ENCODE data around the gene DONSON. TPM values are rescaled to one million over a fixed set of nuclear protein-coding genes. Genes with fewer than 3 reads are reported as not detected.

Gene DONSON
- total RNA-seq, 2 donors from 2014 or later: 20.3 to 38.7 TPM

DNA sequence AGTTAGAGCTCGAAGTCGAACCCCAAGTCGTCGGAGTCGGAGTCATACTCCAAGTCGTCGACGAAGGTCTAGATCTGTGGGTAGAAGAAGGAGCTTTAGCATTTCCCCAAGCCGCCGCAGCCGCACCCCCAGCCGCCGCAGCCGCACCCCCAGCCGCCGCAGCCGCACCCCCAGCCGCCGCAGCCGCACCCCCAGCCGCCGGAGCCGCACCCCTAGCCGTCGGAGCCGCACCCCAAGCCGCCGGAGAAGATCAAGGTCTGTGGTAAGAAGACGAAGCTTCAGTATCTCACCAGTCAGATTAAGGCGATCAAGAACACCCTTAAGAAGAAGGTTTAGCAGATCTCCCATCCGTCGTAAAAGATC, 33.5 kb downstream of the DONSON start:
- no peaks in the 10 kb centered on the region for H3K9me3 Mint-ChIP-seq
- no peaks in the 10 kb centered on the region for H3K27me3 Mint-ChIP-seq
- no peak overlapping the region for H3K27ac Mint-ChIP-seq
- peak overlapping the region; percentile 47 for H3K4me3 Mint-ChIP-seq
- no peak for ATAC-seq
- peaks cover 55% of the 10 kb centered on the region for H3K36me3 Mint-ChIP-seq
- peaks cover 38 to 48% of the 10 kb centered on the region in 2 donors for H3K4me1 Mint-ChIP-seq (ENCODE audit: low read depth in 2 of 2)
- DNase-seq (ENCODE audit: low spot score): no peak

DNA sequence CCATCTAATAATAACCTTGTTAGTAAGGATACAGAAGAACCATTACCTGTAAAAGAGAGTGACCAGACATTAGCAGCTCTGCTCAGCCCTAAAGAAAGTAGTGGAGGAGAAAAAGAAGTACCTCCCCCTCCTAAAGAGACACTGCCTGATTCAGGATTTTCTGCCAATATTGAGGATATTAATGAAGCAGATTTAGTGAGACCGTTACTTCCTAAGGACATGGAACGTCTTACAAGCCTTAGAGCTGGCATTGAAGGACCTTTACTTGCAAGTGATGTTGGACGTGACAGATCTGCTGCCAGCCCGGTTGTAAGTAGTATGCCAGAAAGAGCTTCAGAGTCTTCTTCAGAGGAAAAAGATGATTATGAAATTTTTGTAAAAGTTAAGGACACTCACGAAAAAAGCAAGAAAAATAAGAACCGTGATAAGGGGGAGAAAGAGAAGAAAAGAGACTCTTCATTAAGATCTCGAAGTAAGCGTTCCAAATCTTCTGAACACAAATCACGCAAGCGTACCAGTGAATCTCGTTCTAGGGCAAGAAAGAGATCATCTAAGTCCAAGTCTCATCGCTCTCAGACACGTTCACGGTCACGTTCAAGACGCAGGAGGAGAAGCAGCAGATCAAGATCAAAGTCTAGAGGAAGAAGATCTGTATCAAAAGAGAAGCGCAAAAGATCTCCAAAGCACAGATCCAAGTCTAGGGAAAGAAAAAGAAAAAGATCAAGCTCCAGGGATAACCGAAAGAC, 34.1 kb downstream of the DONSON start:
- Mint-ChIP-seq H3K4me3 (peak overlapping the region; percentile 47), H3K4me1 (ENCODE audit: low read depth in 2 of 2) (peaks cover 40 to 54% of the 10 kb centered on the region in 2 donors), H3K27me3 (no peaks in the 10 kb centered on the region), H3K9me3 (no peaks in the 10 kb centered on the region), H3K27ac (no peak overlapping the region), H3K36me3 (peaks cover 61% of the 10 kb centered on the region)
- ATAC-seq: no peak
- no peak for DNase-seq (ENCODE audit: low spot score)

DNA sequence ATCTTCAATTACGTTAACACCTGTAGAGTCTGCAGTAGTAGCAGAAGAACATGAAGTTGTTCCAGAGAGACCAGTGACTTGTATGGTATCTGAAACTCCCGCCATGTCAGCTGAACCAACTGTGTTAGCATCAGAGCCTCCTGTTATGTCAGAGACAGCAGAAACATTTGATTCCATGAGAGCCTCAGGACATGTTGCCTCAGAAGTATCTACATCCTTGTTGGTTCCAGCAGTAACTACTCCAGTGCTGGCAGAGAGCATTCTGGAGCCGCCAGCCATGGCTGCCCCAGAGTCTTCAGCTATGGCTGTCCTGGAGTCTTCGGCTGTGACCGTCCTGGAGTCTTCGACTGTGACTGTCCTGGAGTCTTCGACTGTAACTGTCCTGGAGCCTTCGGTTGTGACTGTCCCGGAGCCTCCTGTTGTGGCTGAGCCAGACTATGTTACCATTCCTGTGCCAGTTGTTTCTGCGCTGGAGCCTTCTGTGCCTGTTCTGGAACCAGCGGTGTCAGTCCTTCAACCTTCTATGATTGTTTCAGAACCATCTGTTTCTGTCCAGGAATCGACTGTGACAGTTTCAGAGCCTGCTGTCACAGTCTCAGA, 35.4 kb downstream of the DONSON start:
- no peaks in the 10 kb centered on the region for H3K9me3 Mint-ChIP-seq
- no peak overlapping the region for H3K27ac Mint-ChIP-seq
- ATAC-seq: no peak
- peaks cover 38 to 49% of the 10 kb centered on the region in 2 donors for H3K4me1 Mint-ChIP-seq (ENCODE audit: low read depth in 2 of 2)
- no peaks in the 10 kb centered on the region for H3K27me3 Mint-ChIP-seq
- no peak for DNase-seq (ENCODE audit: low spot score)
- H3K36me3 Mint-ChIP-seq: peaks cover 56% of the 10 kb centered on the region
- no peak overlapping the region for H3K4me3 Mint-ChIP-seq

DNA sequence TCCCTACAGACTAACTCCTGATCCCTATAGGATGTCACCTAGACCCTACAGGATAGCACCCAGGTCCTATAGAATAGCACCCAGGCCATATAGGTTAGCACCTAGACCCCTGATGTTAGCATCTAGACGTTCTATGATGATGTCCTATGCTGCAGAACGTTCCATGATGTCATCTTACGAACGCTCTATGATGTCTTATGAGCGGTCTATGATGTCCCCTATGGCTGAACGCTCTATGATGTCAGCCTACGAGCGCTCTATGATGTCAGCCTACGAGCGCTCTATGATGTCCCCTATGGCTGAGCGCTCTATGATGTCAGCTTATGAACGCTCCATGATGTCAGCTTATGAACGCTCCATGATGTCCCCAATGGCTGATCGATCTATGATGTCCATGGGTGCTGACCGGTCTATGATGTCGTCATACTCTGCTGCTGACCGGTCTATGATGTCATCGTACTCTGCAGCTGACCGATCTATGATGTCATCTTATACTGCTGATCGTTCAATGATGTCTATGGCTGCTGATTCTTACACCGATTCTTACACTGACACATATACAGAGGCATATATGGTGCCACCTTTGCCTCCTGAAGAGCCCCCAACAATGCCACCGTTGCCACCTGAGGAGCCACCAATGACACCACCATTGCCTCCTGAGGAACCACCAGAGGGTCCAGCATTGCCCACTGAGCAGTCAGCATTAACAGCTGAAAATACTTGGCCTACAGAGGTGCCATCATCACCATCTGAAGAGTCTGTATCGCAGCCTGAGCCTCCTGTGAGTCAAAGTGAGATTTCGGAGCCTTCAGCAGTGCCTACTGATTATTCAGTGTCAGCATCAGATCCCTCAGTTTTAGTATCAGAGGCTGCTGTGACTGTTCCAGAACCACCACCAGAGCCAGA, 36.1 kb downstream of the DONSON start:
- H3K9me3 Mint-ChIP-seq: no peaks in the 10 kb centered on the region

DNA sequence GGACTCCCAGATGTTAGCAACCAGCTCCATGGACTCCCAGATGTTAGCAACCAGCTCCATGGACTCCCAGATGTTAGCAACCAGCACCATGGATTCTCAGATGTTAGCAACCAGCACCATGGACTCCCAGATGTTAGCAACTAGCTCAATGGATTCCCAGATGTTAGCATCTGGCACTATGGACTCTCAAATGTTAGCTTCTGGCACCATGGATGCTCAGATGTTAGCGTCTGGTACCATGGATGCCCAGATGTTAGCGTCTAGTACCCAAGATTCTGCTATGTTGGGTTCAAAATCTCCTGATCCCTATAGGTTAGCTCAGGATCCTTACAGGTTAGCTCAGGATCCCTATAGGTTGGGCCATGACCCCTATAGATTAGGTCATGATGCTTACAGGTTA, 36.8 kb downstream of the DONSON start:
- ATAC-seq: no peak
- H3K4me1 Mint-ChIP-seq (ENCODE audit: low read depth in 2 of 2): peaks cover 34 to 45% of the 10 kb centered on the region in 2 donors
- no peak overlapping the region for H3K4me3 Mint-ChIP-seq
- H3K9me3 Mint-ChIP-seq: no peaks in the 10 kb centered on the region
- no peak for DNase-seq (ENCODE audit: low spot score)
- peaks cover 44% of the 10 kb centered on the region for H3K36me3 Mint-ChIP-seq
- no peak overlapping the region for H3K27ac Mint-ChIP-seq
- no peaks in the 10 kb centered on the region for H3K27me3 Mint-ChIP-seq

More for the DNA sequence above, 36.1 kb downstream of the DONSON start:
- DNase-seq (ENCODE audit: low spot score) (no peak), ATAC-seq (no peak)
- Mint-ChIP-seq H3K4me3 (no peak overlapping the region), H3K27me3 (no peaks in the 10 kb centered on the region), H3K4me1 (ENCODE audit: low read depth in 2 of 2) (peaks cover 38 to 49% of the 10 kb centered on the region in 2 donors), H3K27ac (no peak overlapping the region), H3K36me3 (peaks cover 51% of the 10 kb centered on the region)

DNA sequence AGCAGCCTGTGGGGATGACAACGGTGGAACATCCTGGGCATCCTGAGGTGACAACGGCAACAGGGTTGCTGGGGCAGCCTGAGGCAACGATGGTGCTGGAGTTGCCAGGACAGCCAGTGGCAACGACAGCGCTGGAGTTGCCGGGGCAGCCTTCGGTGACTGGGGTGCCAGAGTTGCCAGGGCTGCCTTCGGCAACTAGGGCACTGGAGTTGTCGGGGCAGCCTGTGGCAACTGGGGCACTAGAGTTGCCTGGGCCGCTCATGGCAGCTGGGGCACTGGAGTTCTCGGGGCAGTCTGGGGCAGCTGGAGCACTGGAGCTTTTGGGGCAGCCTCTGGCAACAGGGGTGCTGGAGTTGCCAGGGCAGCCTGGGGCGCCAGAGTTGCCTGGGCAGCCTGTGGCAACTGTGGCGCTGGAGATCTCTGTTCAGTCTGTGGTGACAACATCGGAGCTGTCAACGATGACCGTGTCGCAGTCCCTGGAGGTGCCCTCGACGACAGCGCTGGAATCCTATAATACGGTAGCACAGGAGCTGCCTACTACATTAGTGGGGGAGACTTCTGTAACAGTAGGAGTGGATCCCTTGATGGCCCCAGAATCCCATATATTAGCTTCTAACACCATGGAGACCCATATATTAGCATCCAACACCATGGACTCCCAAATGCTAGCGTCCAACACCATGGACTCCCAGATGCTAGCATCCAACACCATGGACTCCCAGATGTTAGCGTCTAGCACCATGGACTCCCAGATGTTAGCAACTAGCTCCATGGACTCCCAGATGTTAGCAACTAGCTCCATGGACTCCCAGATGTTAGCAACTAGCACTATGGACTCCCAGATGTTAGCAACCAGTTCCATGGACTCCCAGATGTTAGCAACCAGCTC, 37.5 kb downstream of the DONSON start:
- H3K27me3 Mint-ChIP-seq: no peaks in the 10 kb centered on the region
- no peak overlapping the region for H3K4me3 Mint-ChIP-seq
- ATAC-seq: no peak
- no peak for DNase-seq (ENCODE audit: low spot score)
- H3K36me3 Mint-ChIP-seq: peaks cover 38% of the 10 kb centered on the region
- H3K9me3 Mint-ChIP-seq: no peaks in the 10 kb centered on the region
- peaks cover 29 to 40% of the 10 kb centered on the region in 2 donors for H3K4me1 Mint-ChIP-seq (ENCODE audit: low read depth in 2 of 2)
- H3K27ac Mint-ChIP-seq: no peak overlapping the region

DNA sequence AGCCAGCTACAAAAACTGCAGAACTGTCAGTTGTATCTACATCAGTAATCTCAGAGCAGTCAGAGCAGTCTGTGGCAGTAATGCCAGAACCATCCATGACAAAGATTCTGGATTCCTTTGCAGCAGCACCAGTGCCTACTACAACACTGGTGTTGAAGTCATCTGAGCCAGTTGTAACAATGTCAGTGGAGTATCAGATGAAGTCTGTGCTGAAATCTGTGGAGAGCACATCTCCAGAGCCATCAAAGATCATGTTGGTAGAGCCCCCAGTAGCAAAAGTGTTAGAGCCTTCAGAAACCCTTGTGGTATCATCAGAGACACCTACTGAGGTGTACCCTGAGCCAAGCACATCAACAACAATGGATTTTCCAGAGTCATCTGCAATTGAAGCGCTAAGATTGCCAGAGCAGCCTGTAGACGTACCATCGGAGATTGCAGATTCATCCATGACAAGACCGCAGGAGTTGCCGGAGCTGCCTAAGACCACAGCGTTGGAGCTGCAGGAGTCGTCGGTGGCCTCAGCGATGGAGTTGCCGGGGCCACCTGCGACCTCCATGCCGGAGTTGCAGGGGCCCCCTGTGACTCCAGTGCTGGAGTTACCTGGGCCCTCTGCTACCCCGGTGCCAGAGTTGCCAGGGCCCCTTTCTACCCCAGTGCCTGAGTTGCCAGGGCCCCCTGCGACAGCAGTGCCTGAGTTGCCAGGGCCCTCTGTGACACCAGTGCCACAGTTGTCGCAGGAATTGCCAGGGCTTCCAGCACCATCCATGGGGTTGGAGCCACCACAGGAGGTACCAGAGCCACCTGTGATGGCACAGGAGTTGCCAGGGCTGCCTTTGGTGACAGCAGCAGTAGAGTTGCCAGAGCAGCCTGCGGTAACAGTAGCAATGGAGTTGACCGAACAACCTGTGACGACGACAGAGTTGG, 38.4 kb downstream of the DONSON start:
- Mint-ChIP-seq H3K9me3 (no peaks in the 10 kb centered on the region), H3K27ac (no peak overlapping the region), H3K27me3 (no peaks in the 10 kb centered on the region), H3K4me1 (ENCODE audit: low read depth in 2 of 2) (peaks cover 24 to 36% of the 10 kb centered on the region in 2 donors), H3K36me3 (peaks cover 31% of the 10 kb centered on the region), H3K4me3 (no peak overlapping the region)
- DNase-seq (ENCODE audit: low spot score) (no peak), ATAC-seq (no peak)

DNA sequence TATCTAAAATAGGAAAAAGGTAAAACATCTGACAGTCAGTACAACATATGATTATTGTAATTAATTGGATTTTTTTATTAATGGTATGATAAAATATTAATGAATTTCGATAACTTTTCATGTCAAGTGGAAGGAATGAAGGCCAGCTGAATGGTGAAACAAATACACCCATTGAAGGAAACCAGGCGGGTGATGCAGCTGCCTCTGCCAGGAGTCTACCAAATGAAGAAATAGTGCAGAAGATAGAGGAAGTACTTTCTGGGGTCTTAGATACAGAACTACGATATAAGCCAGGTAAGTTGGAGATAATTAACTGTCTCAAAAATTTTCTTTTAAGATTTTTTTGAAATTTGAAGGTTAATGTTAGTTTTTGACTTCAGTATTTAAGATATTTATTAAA, 42.4 kb downstream of the DONSON start:
- DNase-seq (ENCODE audit: low spot score) (no peak), ATAC-seq (no peak)
- peak overlapping the region in 1 of 2 donors; percentile 41 for H3K27ac Mint-ChIP-seq
- peak overlapping the region; percentile 91 for H3K4me3 Mint-ChIP-seq
- no peaks in the 10 kb centered on the region for H3K9me3 Mint-ChIP-seq
- peaks cover 22% of the 10 kb centered on the region for H3K36me3 Mint-ChIP-seq
- no peaks in the 10 kb centered on the region for H3K27me3 Mint-ChIP-seq
- H3K4me1 Mint-ChIP-seq (ENCODE audit: low read depth in 2 of 2): peaks cover 27 to 39% of the 10 kb centered on the region in 2 donors

DNA sequence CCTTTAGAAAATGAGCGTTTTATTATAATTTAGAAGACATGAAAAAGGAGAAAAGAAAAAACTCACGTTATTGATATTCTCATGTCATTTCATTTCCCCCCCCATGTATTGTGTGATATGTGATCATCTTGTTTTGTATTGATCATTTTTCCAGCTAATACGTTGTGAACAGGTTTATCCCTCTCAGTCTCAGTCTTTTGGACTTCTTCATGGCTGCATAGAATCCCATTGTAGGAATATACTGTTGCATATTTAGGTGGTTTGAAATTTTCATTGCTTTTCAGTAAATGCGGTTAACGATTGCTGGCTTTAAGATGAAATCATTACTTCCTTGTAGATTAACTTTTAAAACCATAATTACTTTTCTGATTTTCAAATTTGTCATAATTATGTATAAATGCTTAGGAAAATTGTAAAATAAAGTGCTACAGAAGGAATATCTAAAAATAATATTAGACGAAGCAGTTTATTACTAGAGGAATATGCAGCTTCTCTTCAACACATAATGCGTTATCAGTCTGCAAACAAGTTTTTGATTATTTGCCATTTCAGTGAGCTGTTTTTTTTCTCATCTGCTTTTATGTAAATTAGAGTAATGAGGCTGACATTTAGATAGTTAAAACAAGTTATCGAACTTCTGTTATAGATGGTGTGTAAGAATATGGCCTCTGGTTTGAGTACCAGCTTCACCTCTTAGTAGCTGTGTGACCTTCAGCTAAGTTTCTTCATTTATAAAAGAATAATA, 43.9 kb downstream of the DONSON start:
- ATAC-seq (no peak), DNase-seq (ENCODE audit: low spot score) (no peak)
- H3K27me3 Mint-ChIP-seq: no peaks in the 10 kb centered on the region
- peak overlapping the region; percentile 94 to 99 for H3K27ac Mint-ChIP-seq
- peaks cover 31 to 43% of the 10 kb centered on the region in 2 donors for H3K4me1 Mint-ChIP-seq (ENCODE audit: low read depth in 2 of 2)
- H3K9me3 Mint-ChIP-seq: no peaks in the 10 kb centered on the region
- H3K36me3 Mint-ChIP-seq: peaks cover 17% of the 10 kb centered on the region
- peak overlapping the region; percentile 91 for H3K4me3 Mint-ChIP-seq

DNA sequence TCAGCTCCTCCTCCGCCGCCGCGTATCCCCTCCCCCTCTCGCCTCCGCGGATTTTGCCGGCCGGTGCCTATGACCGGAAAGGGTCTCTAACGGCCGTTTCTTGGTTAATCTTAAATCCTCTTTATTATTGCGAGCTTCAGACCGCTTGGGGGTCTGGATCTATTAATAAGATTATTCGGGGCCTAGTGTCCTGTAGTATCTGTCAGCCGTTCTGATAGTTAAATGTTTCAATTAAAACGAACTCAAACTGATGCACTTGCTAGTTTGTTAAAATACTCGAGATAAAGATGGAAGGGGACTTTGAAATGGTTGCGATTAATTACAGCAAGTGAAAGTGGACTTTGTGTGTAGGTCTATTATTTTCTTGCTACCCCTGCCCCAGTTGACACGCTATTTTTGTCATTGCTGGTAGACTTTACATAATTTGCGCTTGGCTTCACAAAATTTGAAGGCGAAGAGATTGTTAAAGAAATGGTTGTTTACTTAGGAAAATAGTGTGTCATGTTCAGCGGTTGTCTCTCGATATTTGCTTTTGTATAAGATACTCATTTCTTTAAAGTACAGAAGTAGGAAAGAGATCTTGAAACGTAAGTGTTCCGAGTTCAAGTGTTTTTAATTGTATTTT, 44.9 kb downstream of the DONSON start:
- peak; percentile 34 to 37 for ATAC-seq
- H3K27ac Mint-ChIP-seq: peak overlapping the region; percentile 94 to 99
- H3K9me3 Mint-ChIP-seq: no peaks in the 10 kb centered on the region
- peaks cover 29 to 37% of the 10 kb centered on the region in 2 donors for H3K4me1 Mint-ChIP-seq (ENCODE audit: low read depth in 2 of 2)
- H3K36me3 Mint-ChIP-seq: peaks cover 11% of the 10 kb centered on the region
- peak; percentile 86 for DNase-seq (ENCODE audit: low spot score)
- H3K27me3 Mint-ChIP-seq: no peaks in the 10 kb centered on the region
- peak overlapping the region; percentile 91 for H3K4me3 Mint-ChIP-seq

DNA sequence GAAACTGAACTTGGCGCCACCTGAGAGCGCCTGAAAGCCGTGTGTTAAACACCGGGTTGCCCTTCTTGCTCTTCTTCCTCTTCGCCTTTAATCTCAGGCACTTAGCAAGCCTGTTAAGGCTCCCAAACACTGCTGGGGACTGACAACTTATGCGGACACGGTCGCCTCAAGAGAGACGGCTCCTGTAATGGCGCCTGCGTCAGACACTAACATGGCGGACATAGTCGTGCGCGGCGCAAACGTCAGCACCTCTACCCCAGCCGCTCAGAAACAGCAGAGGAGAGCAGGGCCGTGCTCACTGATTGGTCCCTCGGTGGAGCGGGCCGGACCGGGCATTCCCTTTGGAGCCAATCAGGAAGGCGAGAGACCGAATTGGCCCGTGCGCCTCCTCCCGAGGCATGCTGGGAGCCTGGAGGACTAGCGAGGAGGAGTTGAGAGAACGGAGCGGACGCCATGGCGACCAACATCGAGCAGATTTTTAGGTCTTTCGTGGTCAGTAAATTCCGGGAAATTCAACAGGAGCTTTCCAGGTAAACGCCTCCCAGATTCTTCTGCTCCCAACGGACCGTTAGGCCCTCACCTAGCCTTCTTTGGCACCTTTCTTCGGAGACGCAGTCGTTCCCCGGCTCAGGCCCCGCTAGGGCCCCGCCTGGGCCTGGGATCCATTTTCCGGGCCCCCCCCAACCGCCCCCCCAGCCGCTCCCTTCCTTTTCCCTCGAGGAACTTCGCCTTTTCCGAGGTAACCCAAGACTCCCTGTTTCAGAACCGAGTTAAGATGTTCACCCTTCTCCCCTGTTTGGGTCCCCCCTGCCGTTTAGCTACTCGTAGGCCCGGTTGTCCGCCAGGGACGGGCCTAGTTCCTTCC, 45.6 kb downstream of the DONSON start, which contains the start of gene SON:
SON (plus strand) TSS at position 399 of the 865 bp plus-strand sequence; CDS start at position 454, 55 bp downstream.
- ATAC-seq: peak; percentile 98
- peaks cover 11% of the 10 kb centered on the region for H3K36me3 Mint-ChIP-seq
- peak within 1 kb of the TSS; percentile 91 for H3K4me3 Mint-ChIP-seq
- H3K27ac Mint-ChIP-seq: peak within 1 kb of the TSS; percentile 94 to 99
- DNase-seq (ENCODE audit: low spot score): peak; percentile 100
- peaks cover 29 to 37% of the 10 kb centered on the region in 2 donors for H3K4me1 Mint-ChIP-seq (ENCODE audit: low read depth in 2 of 2)
- H3K9me3 Mint-ChIP-seq: no peaks in the 10 kb centered on the region
- no peaks in the 10 kb centered on the region for H3K27me3 Mint-ChIP-seq
